Liver (tissue), 9 donors: ENCODE data around the gene WNT2. TPM values are rescaled to one million over a fixed set of nuclear protein-coding genes. Genes with fewer than 3 reads are reported as not detected.

Experiments
- DNase-seq: peaks from one replicate; pipeline ENCODE4 v3.0.0-alpha.2; 2017; ENCODE audit warnings: low spot score
- H3K27ac ChIP-seq, 2 donors: one replicate each; pipeline ENCODE4 v1.7.0; 2013; ENCODE audit warnings: inconsistent platforms in 2 of 2, low read length in 2 of 2, control low read depth in 1 of 2, low read depth in 1 of 2, mild to moderate bottlenecking in 1 of 2
- H3K27me3 ChIP-seq, 4 donors: one replicate each; pipeline versions ENCODE4 v1.6.1 to v1.7.0; 2013; ENCODE audit warnings: low read length in 3 of 4, inconsistent platforms in 1 of 4, mild to moderate bottlenecking in 1 of 4, moderate library complexity in 1 of 4; ENCODE audit not compliant: control insufficient read depth in 4 of 4, insufficient read depth in 4 of 4
- H3K36me3 ChIP-seq, 4 donors: one replicate each; pipeline versions ENCODE4 v1.6.1 to v1.7.0; 2013; ENCODE audit warnings: low read length in 3 of 4, mild to moderate bottlenecking in 3 of 4, low read depth in 1 of 4, moderate library complexity in 1 of 4; ENCODE audit not compliant: control insufficient read depth in 4 of 4, insufficient read depth in 3 of 4
- H3K4me1 ChIP-seq, 4 donors: one replicate each; pipeline versions ENCODE4 v1.6.1 to v1.7.0; 2013; ENCODE audit warnings: low read length in 3 of 4, mild to moderate bottlenecking in 3 of 4, moderate library complexity in 1 of 4; ENCODE audit not compliant: control insufficient read depth in 4 of 4, insufficient read depth in 4 of 4
- H3K4me3 ChIP-seq, 3 donors: one replicate each; pipeline versions ENCODE4 v1.6.1 to v1.7.0; 2013; ENCODE audit warnings: low read length in 3 of 3, control low read depth in 1 of 3, low read depth in 1 of 3, mild to moderate bottlenecking in 1 of 3
- H3K9ac ChIP-seq, 2 donors: one replicate each; pipeline ENCODE4 v1.7.0; 2013; ENCODE audit warnings: low read length in 2 of 2, mild to moderate bottlenecking in 2 of 2, moderate library complexity in 2 of 2, control low read depth in 1 of 2, low read depth in 1 of 2
- H3K9me3 ChIP-seq, 4 donors: one replicate each; pipeline versions ENCODE4 v1.6.1 to v1.7.0; 2013; ENCODE audit warnings: low read length in 3 of 4; ENCODE audit not compliant: control insufficient read depth in 4 of 4
- ATF3 ChIP-seq: IDR thresholded peaks from 2 replicates; pipeline ENCODE4 v1.6.1; 2016; ENCODE audit warnings: antibody characterized with exemption
- CTCF ChIP-seq: fragments of 150-350 bp; IDR thresholded peaks from 2 replicates; pipeline ENCODE4 v1.5.1; 2017; ENCODE audit warnings: improper control_type of control experiment, low read depth, low read length; ENCODE audit not compliant: missing input control
- EGR1 ChIP-seq, 2 donors: IDR thresholded peaks; 2 replicates each; pipeline ENCODE4 v1.6.1; 2016 to 2018; ENCODE audit warnings: antibody characterized with exemption in 2 of 2, low read depth in 2 of 2
- FOXA1 ChIP-seq: IDR thresholded peaks from 2 replicates; pipeline ENCODE4 v1.6.1; 2016; ENCODE audit warnings: antibody characterized with exemption
- FOXA2 ChIP-seq: IDR thresholded peaks from 2 replicates; pipeline ENCODE4 v1.6.1; 2016; ENCODE audit warnings: antibody characterized with exemption
- GABPA ChIP-seq, 2 donors: IDR thresholded peaks in 1 of 2; conservative IDR thresholded peaks in 1 of 2; 2 replicates each; pipeline ENCODE4 v1.6.1; 2016; ENCODE audit warnings: antibody characterized with exemption in 2 of 2, mild to moderate bottlenecking in 1 of 2, moderate library complexity in 1 of 2
- HNF4A ChIP-seq, 2 donors: conservative IDR thresholded peaks; 2 replicates each; pipeline ENCODE4 v1.6.1; 2016; ENCODE audit warnings: antibody characterized with exemption in 2 of 2, mild to moderate bottlenecking in 2 of 2
- HNF4G ChIP-seq: IDR thresholded peaks from 2 replicates; pipeline ENCODE4 v1.6.1; 2016; ENCODE audit warnings: antibody characterized with exemption
- JUND ChIP-seq, 2 donors: IDR thresholded peaks; 2 replicates each; pipeline ENCODE4 v1.6.1; 2016; ENCODE audit warnings: antibody characterized with exemption in 2 of 2
- MAX ChIP-seq: IDR thresholded peaks from 2 replicates; pipeline ENCODE4 v1.6.1; 2016; ENCODE audit warnings: antibody characterized with exemption
- NR2F2 ChIP-seq: IDR thresholded peaks from 2 replicates; pipeline ENCODE4 v1.6.1; 2016; ENCODE audit warnings: antibody characterized with exemption
- RAD21 ChIP-seq, 2 donors: IDR thresholded peaks; 2 replicates each; pipeline ENCODE4 v1.6.1; 2016; ENCODE audit warnings: antibody characterized with exemption in 2 of 2, mild to moderate bottlenecking in 2 of 2
- REST ChIP-seq: IDR thresholded peaks from 2 replicates; pipeline ENCODE4 v1.6.1; 2016; ENCODE audit warnings: antibody characterized with exemption, mild to moderate bottlenecking
- RXRA ChIP-seq, 2 donors: IDR thresholded peaks; 2 replicates each; pipeline ENCODE4 v1.6.1; 2017 to 2018; ENCODE audit warnings: antibody characterized with exemption in 2 of 2, mild to moderate bottlenecking in 1 of 2
- SP1 ChIP-seq: IDR thresholded peaks from 2 replicates; pipeline ENCODE4 v1.6.1; 2018; ENCODE audit warnings: antibody characterized with exemption, mild to moderate bottlenecking
- TAF1 ChIP-seq: conservative IDR thresholded peaks from 2 replicates; pipeline ENCODE4 v1.6.1; 2016; ENCODE audit warnings: antibody characterized with exemption, mild to moderate bottlenecking
- YY1 ChIP-seq: IDR thresholded peaks from 2 replicates; pipeline ENCODE4 v1.6.1; 2016; ENCODE audit warnings: antibody characterized with exemption, mild to moderate bottlenecking
- ZBTB33 ChIP-seq: IDR thresholded peaks from 2 replicates; pipeline ENCODE4 v1.6.1; 2016; ENCODE audit warnings: antibody characterized with exemption
- WGBS: extraction: QIAGEN DNeasy Blood & Tissue Kit; methylation state at CpG from one replicate; pipeline ENCODE4 v1.1.7; 2013; 5-methylcytosine and 5-hydroxymethylcytosine counted together
- polyA plus RNA-seq, 2 donors: library from polyadenylated mRNA; stranded (reverse) in 1 of 2; unstranded in 1 of 2; fragments of 200-250 nt in 1 of 2; fragments of >200 nt in 1 of 2; fragmentation: Nextera tagmentation in 1 of 2; extraction: Ambion mirVana in 1 of 2; gene quantifications; one replicate each; pipeline versions ENCODE4 v1.2.1 to v1.2.3, GENCODE V29; 2013 to 2015
- total RNA-seq, 2 donors: library from RNA; depleted of rRNA; stranded (reverse); fragments of >200 nt; gene quantifications; one replicate each; pipeline ENCODE4 v1.2.3, GENCODE V29; 2014
- donor health status: healthy.
- donor health status: healthy.
- donor health status: healthy.
- donor health status: healthy.
- donor health status: healthy.

Gene WNT2
- total and polyA plus RNA-seq, 4 donors: 1.1 to 2.0 (median 1.6) TPM

- Histone ChIP-seq H3K9ac (no peak overlapping the region), H3K4me3 (no peak overlapping the region), H3K9me3 (no peaks in the 10 kb centered on the region), H3K27me3 (no peaks in the 10 kb centered on the region), H3K27ac (no peak overlapping the region), H3K4me1 (no peaks in the 10 kb centered on the region), H3K36me3 (no peaks in the 10 kb centered on the region)
- DNase-seq: no peak
- 86% methylated on average over 1 of the region's 1 CpG for WGBS
- no peak for TF ChIP-seq GABPA (IDR thresholded peaks at IDR 0.05 in 1 of 2, conservative IDR thresholded peaks at IDR 0.05 in 1 of 2)
Measured at GRCh38 chr7:117338020-117338419, 15.2 kb upstream of the WNT2 start.

- Histone ChIP-seq H3K36me3 (no peaks in the 10 kb centered on the region), H3K9ac (no peak overlapping the region), H3K9me3 (peaks cover 0 to 3% (median 0%) of the 10 kb centered on the region in 4 donors), H3K4me3 (no peak overlapping the region), H3K4me1 (no peaks in the 10 kb centered on the region), H3K27ac (no peak overlapping the region), H3K27me3 (no peaks in the 10 kb centered on the region)
- TF ChIP-seq YY1 (no peak), CTCF (no peak), FOXA2 (no peak), RXRA (IDR thresholded peaks at IDR 0.05) (no peak), ATF3 (no peak), REST (no peak), HNF4G (no peak), TAF1 (no peak), ZBTB33 (no peak), EGR1 (IDR thresholded peaks at IDR 0.05; ENCODE audit: low read depth in 2 of 2) (no peak), FOXA1 (no peak), JUND (IDR thresholded peaks at IDR 0.05) (no peak), NR2F2 (no peak), SP1 (no peak), HNF4A (conservative IDR thresholded peaks at IDR 0.05) (no peak), RAD21 (IDR thresholded peaks at IDR 0.05) (no peak), GABPA (IDR thresholded peaks at IDR 0.05 in 1 of 2, conservative IDR thresholded peaks at IDR 0.05 in 1 of 2) (no peak), MAX (no peak)
- no peak for DNase-seq
Measured at GRCh38 chr7:117333168-117333567, 10.3 kb upstream of the WNT2 start.
